ENCODE results near the gene DCC.

The DCC gene

GRCh38 chr18:52937840-52938239 is 597.8 kb downstream of the DCC start:
- ATAC-seq: no peak

- ATAC-seq: no peak
These were observed 605.6 kb downstream of the DCC start for GRCh38 chr18:52945552-52945951.

- no peak for ATAC-seq
These were observed 609.0 kb downstream of the DCC start for GRCh38 chr18:52948868-52949444.

GRCh38 chr18:52950155-52950554 is 610.2 kb downstream of the DCC start:
- no peak for ATAC-seq

- no peak for ATAC-seq
These were observed 613.4 kb downstream of the DCC start for GRCh38 chr18:52953387-52953786.

- ATAC-seq: no peak
These were observed 623.5 kb downstream of the DCC start for GRCh38 chr18:52963481-52963880.

- no peak for ATAC-seq
These were observed 630.7 kb downstream of the DCC start for GRCh38 chr18:52970686-52971085.

GRCh38 chr18:52971097-52971496 is 631.1 kb downstream of the DCC start:
- no peak for ATAC-seq

- ATAC-seq: no peak
These were observed 639.9 kb downstream of the DCC start for GRCh38 chr18:52979892-52980291.

- no peak for ATAC-seq
These were observed 651.2 kb downstream of the DCC start for GRCh38 chr18:52991246-52991645.

GRCh38 chr18:52992041-52992440 is 652.0 kb downstream of the DCC start:
- ATAC-seq: no peak

GRCh38 chr18:52995875-52996274 is 655.9 kb downstream of the DCC start:
- no peak for ATAC-seq

GRCh38 chr18:52999633-53000032 is 659.6 kb downstream of the DCC start:
- ATAC-seq: no peak

- no peak for ATAC-seq
These were observed 664.8 kb downstream of the DCC start for GRCh38 chr18:53004798-53005197.

- ATAC-seq: no peak
These were observed 678.8 kb downstream of the DCC start for GRCh38 chr18:53018791-53019190.

GRCh38 chr18:53025247-53025646 is 685.2 kb downstream of the DCC start:
- no peak for ATAC-seq

GRCh38 chr18:53028565-53028964 is 688.6 kb downstream of the DCC start:
- ATAC-seq: no peak

GRCh38 chr18:53033128-53033527 is 693.1 kb downstream of the DCC start:
- ATAC-seq: no peak

GRCh38 chr18:53038608-53039007 is 698.6 kb downstream of the DCC start:
- ATAC-seq: no peak

GRCh38 chr18:53040286-53040685 is 700.3 kb downstream of the DCC start:
- ATAC-seq: no peak

GRCh38 chr18:53056064-53056463 is 716.1 kb downstream of the DCC start:
- no peak for ATAC-seq

- ATAC-seq: no peak
These were observed 730.8 kb downstream of the DCC start for GRCh38 chr18:53070788-53071187.

GRCh38 chr18:53080687-53081086 is 740.7 kb downstream of the DCC start:
- ATAC-seq: no peak

GRCh38 chr18:53093636-53094035 is 753.6 kb downstream of the DCC start:
- no peak for ATAC-seq

- ATAC-seq: no peak
These were observed 761.6 kb downstream of the DCC start for GRCh38 chr18:53101536-53102105.
